HG03097 (cell line): ENCODE measurements around the gene FASTK.
A peak's percentile ranks its signal among the peaks of the same experiment; 100 is the strongest.

Experiments
- ATAC-seq: cut with Tn5 transposase; IDR thresholded peaks from one replicate; pipeline ENCODE4 v1.9.1; 2021; ENCODE audit not compliant: unreplicated experiment, low FRiP score

The FASTK gene

GRCh38 chr7:151083071-151083823 lies 2.6 kb upstream of the FASTK start, which contains the start of gene TMUB1:
TSS of gene TMUB1 (minus strand) at chr7:151083493. CDS start at chr7:151082563, 930 bp downstream.
- ATAC-seq = peak; percentile 24

GRCh38 chr7:151082141-151083070 lies 1.8 kb upstream of the FASTK start:
- ATAC-seq = no peak

- no peak for ATAC-seq
Observed at GRCh38 chr7:151081170-151082101, 827 bp upstream of the FASTK start.

GRCh38 chr7:151080067-151080521 lies 515 bp downstream of the FASTK start:
- ATAC-seq = no peak

GRCh38 chr7:151079199-151079910 lies 1.3 kb downstream of the FASTK start:
- no peak for ATAC-seq

- no peak for ATAC-seq
Observed at GRCh38 chr7:151078233-151079040, 2.2 kb downstream of the FASTK start.

- ATAC-seq = no peak
Observed at GRCh38 chr7:151077705-151078232, 2.8 kb downstream of the FASTK start.

- ATAC-seq = no peak
Observed at GRCh38 chr7:151076863-151077704, 3.5 kb downstream of the FASTK start.

GRCh38 chr7:151075978-151076426 lies 4.6 kb downstream of the FASTK start:
- no peak for ATAC-seq

- ATAC-seq = no peak
Observed at GRCh38 chr7:151075662-151075971, 5.0 kb downstream of the FASTK start.

- no peak for ATAC-seq
Observed at GRCh38 chr7:151074817-151075661, 5.6 kb downstream of the FASTK start.

- no peak for ATAC-seq
Observed at GRCh38 chr7:151073990-151074389, 6.6 kb downstream of the FASTK start.

- no peak for ATAC-seq
Observed at GRCh38 chr7:151071032-151071866, 9.4 kb downstream of the FASTK start.

- ATAC-seq = no peak
Observed at GRCh38 chr7:151070574-151070960, 10.0 kb downstream of the FASTK start.

- ATAC-seq = no peak
Observed at GRCh38 chr7:151069841-151070573, 10.6 kb downstream of the FASTK start.
